Astrocyte (in vitro differentiated cells and primary cell): ENCODE results near the gene SUPT3H. TPM values are rescaled to one million over a fixed set of nuclear protein-coding genes. Genes with fewer than 3 reads are reported as not detected.

ENCODE experiments used
- DNase-seq: peaks from one replicate; pipeline ENCODE4 v3.0.0-alpha.2; 2010; ENCODE audit warnings: low read depth
- FAIRE-seq: peaks from 2 replicates; lab custom pipeline; 2011; peaks lifted over from hg19 to GRCh38; lab: Jason Lieb, UNC
- H2AFZ ChIP-seq: 2 replicates; pipeline ENCODE4 v1.6.0; 2012; ENCODE audit warnings: low read depth, low read length, inconsistent platforms
- H3K27ac ChIP-seq: 2 replicates; pipeline ENCODE4 v1.5.1; 2011; ENCODE audit warnings: low read depth, low read length, inconsistent platforms
- H3K27me3 ChIP-seq: 2 replicates; pipeline ENCODE4 v1.6.0; 2011; ENCODE audit warnings: low read length, inconsistent platforms; ENCODE audit not compliant: insufficient read depth
- H3K36me3 ChIP-seq: 2 replicates; pipeline ENCODE4 v1.5.1; 2011; ENCODE audit warnings: low read length, inconsistent platforms; ENCODE audit not compliant: insufficient read depth
- H3K4me1 ChIP-seq: 2 replicates; pipeline ENCODE4 v1.5.1; 2011; ENCODE audit warnings: low read length, inconsistent platforms; ENCODE audit not compliant: insufficient read depth
- H3K4me2 ChIP-seq: 2 replicates; pipeline ENCODE4 v1.6.0; 2012; ENCODE audit warnings: low read length, inconsistent platforms
- H3K4me3 ChIP-seq: 2 replicates; pipeline ENCODE4 v1.5.1; 2011; ENCODE audit warnings: low read depth, mild to moderate bottlenecking, low read length, inconsistent platforms; ENCODE audit not compliant: insufficient read depth
- H3K79me2 ChIP-seq: 2 replicates; pipeline ENCODE4 v1.6.0; 2012; ENCODE audit warnings: mild to moderate bottlenecking, low read length, inconsistent platforms; ENCODE audit not compliant: insufficient read depth
- H3K9ac ChIP-seq: 2 replicates; pipeline ENCODE4 v1.6.0; 2012; ENCODE audit warnings: mild to moderate bottlenecking, low read length, inconsistent platforms
- H3K9me3 ChIP-seq: 2 replicates; pipeline ENCODE4 v1.5.1; 2012; ENCODE audit warnings: low read depth, mild to moderate bottlenecking, low read length, inconsistent platforms; ENCODE audit not compliant: insufficient read depth
- H4K20me1 ChIP-seq: 2 replicates; pipeline ENCODE4 v1.6.0; 2012; ENCODE audit warnings: low read length, inconsistent platforms; ENCODE audit not compliant: insufficient read depth
- H3K27ac Mint-ChIP-seq: one replicate; pipeline ENCODE4 v1.8.0; 2021; ENCODE audit warnings: mild to moderate bottlenecking, mixed read lengths; ENCODE audit not compliant: unreplicated experiment
- H3K27me3 Mint-ChIP-seq: one replicate; pipeline ENCODE4 v1.8.0; 2021; ENCODE audit warnings: low read depth, mixed read lengths; ENCODE audit not compliant: unreplicated experiment
- H3K36me3 Mint-ChIP-seq: one replicate; pipeline ENCODE4 v1.8.0; 2021; ENCODE audit warnings: low read depth, mixed read lengths; ENCODE audit not compliant: unreplicated experiment
- H3K4me1 Mint-ChIP-seq: one replicate; pipeline ENCODE4 v1.8.0; 2021; ENCODE audit warnings: low read depth, mixed read lengths; ENCODE audit not compliant: unreplicated experiment
- H3K4me3 Mint-ChIP-seq: one replicate; pipeline ENCODE4 v1.8.0; 2021; ENCODE audit warnings: mild to moderate bottlenecking, moderate library complexity, mixed read lengths; ENCODE audit not compliant: unreplicated experiment
- H3K9me3 Mint-ChIP-seq: one replicate; pipeline ENCODE4 v1.8.0; 2021; ENCODE audit warnings: mild to moderate bottlenecking, mixed read lengths; ENCODE audit not compliant: unreplicated experiment
- EZH2 ChIP-seq: IDR thresholded peaks from 2 replicates; pipeline ENCODE4 v1.6.1; 2012; ENCODE audit warnings: mild to moderate bottlenecking, low read length, inconsistent platforms; ENCODE audit not compliant: insufficient read depth
- total RNA-seq: library from RNA; stranded (reverse); gene quantifications from 2 replicates; pipeline ENCODE4 v1.2.1, GENCODE V29; 2021
- TF ChIP-seq, protein P1 (sequence below): IDR thresholded peaks from 2 replicates; pipeline ENCODE4 v1.5.1; 2011; ENCODE audit warnings: low read depth, mild to moderate bottlenecking, inconsistent platforms, low read length, moderate library complexity; ENCODE audit not compliant: insufficient read depth

The SUPT3H gene
- total RNA-seq, 1 donor from 2014 or later = 12.4 TPM

DNA sequence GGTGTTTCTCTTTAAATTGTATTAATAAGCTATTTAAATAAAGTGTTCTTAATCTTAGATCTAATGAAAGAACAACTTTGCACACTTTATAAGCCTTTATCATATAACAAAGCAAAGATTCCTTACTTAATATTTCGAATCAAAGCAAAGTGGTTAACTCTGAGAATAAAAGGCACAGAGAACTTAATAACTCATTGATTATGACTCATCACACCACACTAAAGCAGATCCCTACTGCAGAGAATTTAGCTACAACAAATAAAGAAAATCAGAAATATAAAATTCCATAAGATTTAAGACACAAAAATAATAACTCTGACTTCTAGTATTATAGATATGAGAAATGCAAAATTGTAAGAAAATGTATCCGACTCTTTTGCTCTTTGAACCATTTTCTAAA is 185.2 kb downstream of the SUPT3H start:
- H3K36me3 ChIP-seq = no peaks in the 10 kb centered on the region

DNA sequence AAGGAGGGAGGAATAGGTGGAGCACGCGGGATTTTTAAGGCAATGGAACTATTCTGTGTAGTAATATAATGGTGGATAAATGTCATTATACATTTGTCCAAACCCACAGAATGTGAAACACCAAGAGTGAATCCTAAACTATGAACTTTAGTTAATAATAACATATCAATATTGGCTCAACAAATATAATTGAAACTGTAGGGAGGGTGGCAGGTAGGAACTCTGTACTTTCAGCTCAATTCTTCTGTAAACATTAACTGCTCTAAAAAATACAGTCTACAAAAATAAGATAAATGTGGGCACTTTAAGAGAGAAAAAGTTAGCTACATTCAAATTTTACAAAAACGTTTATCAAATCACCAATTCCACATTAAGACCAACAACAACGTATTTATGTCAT is 186.3 kb downstream of the SUPT3H start:
- Histone ChIP-seq H3K4me1 (no peaks in the 10 kb centered on the region), H3K9me3 (no peaks in the 10 kb centered on the region), H3K36me3 (no peaks in the 10 kb centered on the region), H2AFZ (no peak overlapping the region), H3K79me2 (no peaks in the 10 kb centered on the region), H3K4me3 (no peak overlapping the region), H3K4me2 (no peak overlapping the region), H4K20me1 (no peaks in the 10 kb centered on the region), H3K9ac (no peak overlapping the region), H3K27ac (no peak overlapping the region), H3K27me3 (no peaks in the 10 kb centered on the region)
- FAIRE-seq (no peak), DNase-seq (no peak)
- Mint-ChIP-seq H3K4me1 (peaks cover 4% of the 10 kb centered on the region), H3K27ac (no peak overlapping the region), H3K27me3 (no peaks in the 10 kb centered on the region), H3K4me3 (no peak overlapping the region), H3K9me3 (no peaks in the 10 kb centered on the region), H3K36me3 (no peaks in the 10 kb centered on the region)
- TF ChIP-seq EZH2 = no peak
- TF ChIP-seq, protein P1, sequence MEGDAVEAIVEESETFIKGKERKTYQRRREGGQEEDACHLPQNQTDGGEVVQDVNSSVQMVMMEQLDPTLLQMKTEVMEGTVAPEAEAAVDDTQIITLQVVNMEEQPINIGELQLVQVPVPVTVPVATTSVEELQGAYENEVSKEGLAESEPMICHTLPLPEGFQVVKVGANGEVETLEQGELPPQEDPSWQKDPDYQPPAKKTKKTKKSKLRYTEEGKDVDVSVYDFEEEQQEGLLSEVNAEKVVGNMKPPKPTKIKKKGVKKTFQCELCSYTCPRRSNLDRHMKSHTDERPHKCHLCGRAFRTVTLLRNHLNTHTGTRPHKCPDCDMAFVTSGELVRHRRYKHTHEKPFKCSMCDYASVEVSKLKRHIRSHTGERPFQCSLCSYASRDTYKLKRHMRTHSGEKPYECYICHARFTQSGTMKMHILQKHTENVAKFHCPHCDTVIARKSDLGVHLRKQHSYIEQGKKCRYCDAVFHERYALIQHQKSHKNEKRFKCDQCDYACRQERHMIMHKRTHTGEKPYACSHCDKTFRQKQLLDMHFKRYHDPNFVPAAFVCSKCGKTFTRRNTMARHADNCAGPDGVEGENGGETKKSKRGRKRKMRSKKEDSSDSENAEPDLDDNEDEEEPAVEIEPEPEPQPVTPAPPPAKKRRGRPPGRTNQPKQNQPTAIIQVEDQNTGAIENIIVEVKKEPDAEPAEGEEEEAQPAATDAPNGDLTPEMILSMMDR = no peak

More for the DNA sequence above, 185.2 kb downstream of the SUPT3H start:
- Histone ChIP-seq H3K27ac (no peak overlapping the region), H3K9ac (no peak overlapping the region), H3K4me3 (no peak overlapping the region), H3K4me2 (no peak overlapping the region), H3K27me3 (no peaks in the 10 kb centered on the region), H2AFZ (no peak overlapping the region), H4K20me1 (no peaks in the 10 kb centered on the region), H3K9me3 (no peaks in the 10 kb centered on the region), H3K4me1 (no peaks in the 10 kb centered on the region), H3K79me2 (no peaks in the 10 kb centered on the region)
- TF ChIP-seq, protein P1 = no peak
- TF ChIP-seq EZH2 = no peak
- H3K27me3 Mint-ChIP-seq = no peaks in the 10 kb centered on the region
- H3K27ac Mint-ChIP-seq = no peak overlapping the region
- peak; percentile 18 for DNase-seq
- no peak for FAIRE-seq
- H3K4me3 Mint-ChIP-seq = no peak overlapping the region
- peaks cover 4% of the 10 kb centered on the region for H3K4me1 Mint-ChIP-seq
- H3K36me3 Mint-ChIP-seq = no peaks in the 10 kb centered on the region
- no peaks in the 10 kb centered on the region for H3K9me3 Mint-ChIP-seq

DNA sequence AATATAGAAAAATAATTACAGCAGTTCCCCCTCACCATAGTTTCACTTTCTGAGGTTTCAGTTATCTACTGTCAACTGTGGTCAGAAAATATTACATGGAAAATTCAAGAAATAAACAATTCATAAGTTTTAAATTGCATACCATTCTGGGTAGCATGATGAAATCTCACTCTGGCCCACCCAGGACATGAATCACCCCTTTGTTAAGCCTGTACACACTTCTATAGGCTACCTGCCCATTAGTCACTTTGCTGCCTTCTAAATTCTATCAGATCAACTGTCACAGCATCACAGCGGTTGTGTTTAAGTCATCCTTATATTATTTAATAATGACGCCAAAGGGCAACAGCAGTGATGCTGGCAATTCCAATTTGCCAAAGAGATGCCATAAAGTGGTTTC is 189.9 kb downstream of the SUPT3H start:
- FAIRE-seq (no peak), DNase-seq (peak; percentile 73)
- H3K9me3 ChIP-seq = no peaks in the 10 kb centered on the region
- Mint-ChIP-seq H3K27me3 (no peaks in the 10 kb centered on the region), H3K4me3 (no peak overlapping the region), H3K36me3 (no peaks in the 10 kb centered on the region), H3K27ac (peak overlapping the region; percentile 3), H3K9me3 (no peaks in the 10 kb centered on the region), H3K4me1 (peaks cover 3% of the 10 kb centered on the region)
- H3K4me3 ChIP-seq = no peak overlapping the region
- H3K4me1 ChIP-seq = no peaks in the 10 kb centered on the region
- no peak overlapping the region for H2AFZ ChIP-seq
- H3K79me2 ChIP-seq = no peaks in the 10 kb centered on the region
- no peaks in the 10 kb centered on the region for H3K27me3 ChIP-seq
- TF ChIP-seq EZH2 = no peak
- TF ChIP-seq, protein P1 = no peak
- H4K20me1 ChIP-seq = no peaks in the 10 kb centered on the region
- no peak overlapping the region for H3K27ac ChIP-seq
- peak overlapping the region; percentile 27 for H3K4me2 ChIP-seq
- no peak overlapping the region for H3K9ac ChIP-seq
- no peaks in the 10 kb centered on the region for H3K36me3 ChIP-seq
